Fibroblast of villous mesenchyme (primary cell): ENCODE measurements around the gene IRF3. TPM values are rescaled to one million over a fixed set of nuclear protein-coding genes. Genes with fewer than 3 reads are reported as not detected.

Experiments
- DNase-seq: peaks from one replicate; pipeline ENCODE4 v3.0.0-alpha.2; 2010; ENCODE audit warnings: low read depth
- H3K4me3 ChIP-seq: 2 replicates; pipeline ENCODE4 v1.5.1; 2011; ENCODE audit warnings: low read depth, mild to moderate bottlenecking, low read length
- total RNA-seq: library from RNA; depleted of rRNA; stranded (reverse); fragments of >200 nt; gene quantifications from 2 replicates; pipeline ENCODE4 v1.2.3, GENCODE V29; 2012
- TF ChIP-seq, protein P1 (sequence below): IDR thresholded peaks from 2 replicates; pipeline ENCODE4 v1.5.1; 2012; ENCODE audit warnings: low read depth, mild to moderate bottlenecking, low read length; ENCODE audit not compliant: insufficient read depth

Gene IRF3
- total RNA-seq, 1 donor: 66.5 TPM

DNA sequence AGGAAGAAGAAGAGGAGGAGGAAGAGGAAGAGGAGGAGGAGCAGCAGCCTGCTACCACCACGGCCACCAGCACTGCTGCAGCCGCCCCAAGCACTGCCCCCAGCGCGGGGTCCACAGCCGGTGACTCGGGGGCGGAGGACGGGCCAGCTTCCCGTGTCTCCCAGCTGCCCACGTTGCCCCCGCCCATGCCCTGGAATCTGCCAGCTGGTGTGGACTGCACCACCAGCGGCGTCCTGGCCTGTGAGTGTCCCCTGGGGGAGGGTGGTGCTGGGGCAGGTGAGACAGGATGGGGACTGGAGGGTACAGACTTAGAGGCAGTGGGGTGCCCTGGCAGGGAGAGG lies 12.2 kb downstream of the IRF3 start:
- no peak for DNase-seq
- no peak overlapping the region for H3K4me3 ChIP-seq
- TF ChIP-seq, protein P1, sequence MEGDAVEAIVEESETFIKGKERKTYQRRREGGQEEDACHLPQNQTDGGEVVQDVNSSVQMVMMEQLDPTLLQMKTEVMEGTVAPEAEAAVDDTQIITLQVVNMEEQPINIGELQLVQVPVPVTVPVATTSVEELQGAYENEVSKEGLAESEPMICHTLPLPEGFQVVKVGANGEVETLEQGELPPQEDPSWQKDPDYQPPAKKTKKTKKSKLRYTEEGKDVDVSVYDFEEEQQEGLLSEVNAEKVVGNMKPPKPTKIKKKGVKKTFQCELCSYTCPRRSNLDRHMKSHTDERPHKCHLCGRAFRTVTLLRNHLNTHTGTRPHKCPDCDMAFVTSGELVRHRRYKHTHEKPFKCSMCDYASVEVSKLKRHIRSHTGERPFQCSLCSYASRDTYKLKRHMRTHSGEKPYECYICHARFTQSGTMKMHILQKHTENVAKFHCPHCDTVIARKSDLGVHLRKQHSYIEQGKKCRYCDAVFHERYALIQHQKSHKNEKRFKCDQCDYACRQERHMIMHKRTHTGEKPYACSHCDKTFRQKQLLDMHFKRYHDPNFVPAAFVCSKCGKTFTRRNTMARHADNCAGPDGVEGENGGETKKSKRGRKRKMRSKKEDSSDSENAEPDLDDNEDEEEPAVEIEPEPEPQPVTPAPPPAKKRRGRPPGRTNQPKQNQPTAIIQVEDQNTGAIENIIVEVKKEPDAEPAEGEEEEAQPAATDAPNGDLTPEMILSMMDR: no peak

DNA sequence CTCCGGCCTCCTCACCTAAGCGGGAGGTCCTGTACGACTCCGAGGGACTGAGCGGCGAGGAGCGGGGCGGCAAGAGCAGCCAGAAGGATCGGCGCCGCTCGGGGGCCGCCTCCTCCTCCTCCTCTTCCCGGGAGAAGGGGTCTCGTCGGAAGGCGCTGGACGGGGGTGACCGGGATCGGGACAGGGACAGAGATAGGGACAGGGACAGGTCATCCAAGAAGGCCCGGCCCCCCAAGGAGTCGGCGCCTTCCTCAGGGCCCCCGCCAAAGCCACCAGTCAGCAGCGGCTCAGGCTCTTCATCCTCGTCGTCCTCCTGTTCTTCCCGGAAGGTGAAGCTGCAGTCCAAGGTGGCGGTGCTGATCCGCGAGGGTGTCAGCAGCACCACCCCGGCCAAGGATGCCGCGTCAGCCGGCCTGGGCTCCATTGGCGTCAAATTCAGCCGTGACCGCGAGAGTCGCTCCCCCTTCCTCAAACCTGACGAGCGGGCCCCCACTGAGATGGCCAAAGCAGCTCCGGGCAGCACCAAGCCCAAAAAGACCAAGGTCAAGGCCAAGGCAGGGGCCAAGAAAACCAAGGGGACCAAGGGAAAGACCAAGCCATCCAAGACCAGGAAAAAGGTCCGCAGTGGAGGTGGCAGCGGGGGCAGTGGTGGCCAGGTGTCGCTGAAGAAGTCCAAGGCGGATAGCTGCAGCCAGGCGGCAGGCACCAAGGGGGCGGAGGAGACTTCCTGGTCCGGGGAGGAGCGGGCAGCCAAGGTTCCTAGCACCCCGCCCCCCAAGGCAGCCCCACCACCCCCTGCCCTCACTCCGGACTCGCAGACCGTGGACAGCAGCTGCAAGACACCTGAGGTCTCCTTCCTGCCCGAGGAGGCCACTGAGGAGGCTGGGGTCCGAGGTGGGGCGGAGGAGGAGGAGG lies 12.8 kb downstream of the IRF3 start:
- no peak overlapping the region for H3K4me3 ChIP-seq
- TF ChIP-seq, protein P1: no peak
- no peak for DNase-seq

DNA sequence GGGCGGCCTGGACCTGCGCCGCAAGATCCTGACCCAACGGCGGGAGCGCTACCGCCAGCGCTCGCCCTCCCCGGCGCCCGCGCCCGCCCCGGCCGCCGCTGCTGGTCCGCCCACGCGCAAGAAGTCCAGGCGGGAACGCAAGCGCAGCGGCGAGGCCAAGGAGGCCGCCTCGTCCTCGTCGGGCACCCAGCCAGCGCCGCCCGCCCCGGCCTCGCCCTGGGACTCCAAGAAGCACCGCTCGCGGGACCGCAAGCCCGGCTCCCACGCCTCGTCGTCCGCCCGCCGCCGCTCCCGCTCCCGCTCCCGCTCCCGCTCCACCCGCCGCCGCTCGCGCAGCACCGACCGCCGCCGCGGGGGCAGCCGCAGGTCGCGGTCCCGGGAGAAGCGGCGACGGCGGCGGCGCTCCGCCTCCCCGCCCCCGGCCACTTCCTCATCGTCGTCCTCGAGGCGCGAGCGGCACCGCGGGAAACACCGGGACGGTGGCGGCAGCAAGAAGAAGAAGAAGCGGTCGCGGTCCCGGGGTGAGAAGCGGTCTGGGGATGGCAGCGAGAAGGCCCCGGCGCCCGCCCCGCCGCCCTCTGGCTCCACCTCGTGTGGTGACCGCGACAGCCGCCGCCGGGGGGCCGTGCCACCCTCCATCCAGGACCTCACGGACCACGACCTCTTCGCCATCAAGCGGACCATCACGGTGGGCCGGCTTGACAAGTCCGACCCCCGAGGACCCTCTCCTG lies 13.7 kb downstream of the IRF3 start:
- DNase-seq: no peak
- TF ChIP-seq, protein P1: no peak
- H3K4me3 ChIP-seq: no peak overlapping the region

DNA sequence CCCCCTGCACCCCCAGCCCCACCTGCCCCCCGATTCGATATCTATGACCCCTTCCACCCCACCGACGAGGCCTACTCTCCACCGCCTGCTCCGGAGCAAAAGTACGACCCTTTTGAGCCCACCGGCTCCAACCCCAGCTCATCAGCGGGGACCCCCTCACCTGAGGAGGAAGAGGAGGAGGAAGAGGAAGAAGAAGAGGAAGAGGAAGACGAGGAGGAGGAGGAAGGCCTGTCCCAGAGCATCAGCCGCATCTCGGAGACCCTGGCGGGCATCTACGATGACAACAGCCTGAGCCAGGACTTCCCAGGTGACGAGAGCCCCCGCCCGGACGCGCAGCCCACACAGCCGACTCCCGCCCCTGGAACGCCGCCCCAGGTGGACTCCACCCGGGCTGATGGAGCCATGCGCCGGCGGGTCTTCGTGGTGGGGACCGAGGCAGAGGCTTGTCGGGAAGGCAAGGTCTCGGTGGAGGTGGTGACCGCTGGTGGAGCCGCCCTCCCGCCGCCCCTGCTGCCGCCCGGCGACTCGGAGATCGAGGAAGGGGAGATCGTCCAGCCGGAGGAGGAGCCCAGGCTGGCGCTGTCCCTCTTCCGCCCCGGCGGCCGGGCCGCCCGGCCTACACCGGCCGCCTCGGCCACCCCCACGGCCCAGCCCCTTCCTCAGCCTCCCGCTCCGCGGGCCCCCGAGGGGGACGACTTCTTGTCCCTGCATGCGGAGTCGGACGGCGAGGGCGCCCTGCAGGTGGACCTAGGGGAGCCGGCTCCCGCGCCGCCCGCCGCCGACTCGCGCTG lies 14.4 kb downstream of the IRF3 start:
- H3K4me3 ChIP-seq: no peak overlapping the region
- DNase-seq: no peak
- TF ChIP-seq, protein P1: no peak

DNA sequence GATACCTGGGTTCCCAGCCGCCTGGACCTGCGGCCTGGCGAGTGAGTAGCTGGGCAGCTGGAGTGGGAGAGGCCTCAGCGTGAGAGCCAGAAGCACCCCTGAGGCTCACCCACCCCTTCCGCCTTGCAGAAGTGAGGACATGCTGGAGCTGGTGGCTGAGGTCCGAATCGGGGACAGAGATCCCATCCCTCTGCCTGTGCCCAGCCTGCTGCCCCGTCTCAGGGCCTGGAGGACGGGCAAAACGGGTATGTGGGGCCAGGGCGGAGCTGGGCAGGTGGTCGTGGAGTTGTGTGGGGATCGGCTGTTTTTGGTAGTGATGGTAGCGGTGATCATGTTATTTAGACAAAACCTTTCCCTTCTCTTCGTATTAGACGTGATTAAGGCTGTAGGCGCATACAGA lies 19.1 kb downstream of the IRF3 start:
- H3K4me3 ChIP-seq: no peak overlapping the region
- TF ChIP-seq, protein P1: no peak
- DNase-seq: no peak

DNA sequence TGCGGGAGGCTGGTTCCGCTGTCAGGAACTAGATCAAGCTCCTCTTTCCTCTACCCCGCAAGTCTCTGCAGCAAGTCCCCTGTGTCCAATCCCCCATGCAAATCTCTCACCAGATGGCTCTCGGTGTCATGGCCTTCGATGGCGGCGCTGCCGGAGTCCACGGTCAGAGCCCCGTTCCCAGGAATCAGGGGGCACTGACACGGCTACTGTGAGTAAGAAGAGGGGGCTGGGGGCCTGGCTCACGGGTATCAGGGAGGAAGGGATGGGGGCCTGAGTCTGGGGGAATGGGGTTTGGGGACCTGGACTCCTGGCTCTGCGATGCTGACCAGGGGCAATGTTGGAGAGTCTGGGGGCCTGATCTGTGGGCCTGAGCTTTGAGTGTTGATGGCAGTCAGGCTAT lies 19.7 kb downstream of the IRF3 start:
- H3K4me3 ChIP-seq: no peak overlapping the region
- TF ChIP-seq, protein P1: no peak
- DNase-seq: no peak
